ENCODE measurements around the gene ADORA2B. TPM values are rescaled to one million over a fixed set of nuclear protein-coding genes. Genes with fewer than 3 reads are reported as not detected.

Gene ADORA2B
- total and polyA plus RNA-seq, 2 of the 8 experiments (the other 6 are each of a cell fraction or from before 2014, with no cell fraction given), result 2.6 to 8.2 TPM

GRCh38 chr17:15929941-15930340 lies 15.0 kb upstream of the ADORA2B start:
- H2AFZ ChIP-seq (ENCODE audit: low read length), result no peak overlapping the region
- H4K20me1 ChIP-seq (replicated peaks in 1 of 2; ENCODE audit: control insufficient read depth in 1 of 2, insufficient read depth in 2 of 2, low read length in 2 of 2), result no peaks in the 10 kb centered on the region
- H3K9me3 ChIP-seq (ENCODE audit: insufficient read depth in 2 of 2, low read depth in 1 of 2, low read length in 1 of 2), result no peaks in the 10 kb centered on the region
- no peak overlapping the region for H3K56ac ChIP-seq (replicated peaks; ENCODE audit: insufficient read length, low read depth, low read length)
- H2BK15ac ChIP-seq (ENCODE audit: low read length), result no peak overlapping the region
- H3K4me1 ChIP-seq (replicated peaks in 1 of 4; ENCODE audit: control insufficient read depth in 3 of 4, insufficient read depth in 4 of 4, low read length in 3 of 4), result no peaks in the 10 kb centered on the region
- H3K9ac ChIP-seq (replicated peaks in 1 of 4; ENCODE audit: extremely low read depth in 1 of 4, low read depth in 3 of 4, low read length in 3 of 4), result no peak overlapping the region
- no peak overlapping the region for H3K4me3 ChIP-seq (ENCODE audit: extremely low read depth in 1 of 4, insufficient read depth in 2 of 4, low read depth in 3 of 4, low read length in 4 of 4)
- H2BK12ac ChIP-seq (ENCODE audit: low read depth, low read length), result no peak overlapping the region
- H3K4ac ChIP-seq (replicated peaks; ENCODE audit: insufficient read length, low read depth, low read length), result no peak overlapping the region
- no peaks in the 10 kb centered on the region; a peak in 1 of 7 replicates for H3K27me3 ChIP-seq (replicated peaks in 1 of 4; ENCODE audit: control insufficient read depth in 3 of 4, extremely low read depth in 1 of 4, insufficient read depth in 3 of 4, low read length in 3 of 4)
- H3K23ac ChIP-seq (ENCODE audit: insufficient read length), result no peak overlapping the region
- H2AK5ac ChIP-seq (ENCODE audit: low read depth, low read length), result no peak overlapping the region
- no peak overlapping the region for H3K14ac ChIP-seq (ENCODE audit: insufficient read length)
- H4K91ac ChIP-seq (replicated peaks; ENCODE audit: insufficient read length, low read length), result no peak overlapping the region
- WGBS, 2 experiments (ENCODE audit: extremely low coverage in 1 of 2, insufficient coverage in 1 of 2, insufficient read length in 1 of 2, insufficient replicate concordance in 2 of 2, low coverage in 1 of 2, low lambda C conversion rate in 2 of 2, missing lambda C conversion rate in 1 of 2), result 82% methylated on average over 4 of the region's 4 CpGs; no CpG with 5 or more reads in 1 of the 2 experiments
- no peak overlapping the region for H4K8ac ChIP-seq (ENCODE audit: extremely low read depth, insufficient read depth, low read length)
- no peaks in the 10 kb centered on the region for H3K79me2 ChIP-seq (ENCODE audit: control insufficient read depth in 1 of 2, insufficient read depth in 2 of 2, low read length in 2 of 2)
- H3K4me2 ChIP-seq (ENCODE audit: insufficient read depth in 1 of 2, low read depth in 2 of 2, low read length in 2 of 2), result no peak overlapping the region
- no peak overlapping the region for H4K5ac ChIP-seq (ENCODE audit: insufficient read length, low read depth, low read length)
- H3K23me2 ChIP-seq (ENCODE audit: low read depth, low read length), result no peaks in the 10 kb centered on the region; the same call in 1 of the 2 replicates
- TF ChIP-seq GABPA (IDR thresholded peaks at IDR 0.05; ENCODE audit: borderline replicate concordance, insufficient read depth, low read length), result no peak
- no peak for TF ChIP-seq SIRT6 (IDR thresholded peaks at IDR 0.05; ENCODE audit: low read length)
- FAIRE-seq, result no peak
- no peaks in the 10 kb centered on the region for H3K36me3 ChIP-seq (ENCODE audit: control insufficient read depth in 2 of 4, insufficient read depth in 4 of 4, low read length in 3 of 4)
- ChIA-PET POLR2A (ENCODE audit: partially characterized antibody) (no interaction called here), CTCF (ENCODE audit: partially characterized antibody) (no interaction called here)
- H3K18ac ChIP-seq (ENCODE audit: extremely low read depth, low read length), result no peak overlapping the region
- no peak overlapping the region for H2BK5ac ChIP-seq (ENCODE audit: low read depth, low read length)
- H3K27ac ChIP-seq (ENCODE audit: low read depth, low read length), result no peak overlapping the region
- DNase-seq (ENCODE audit: low read depth in 1 of 2, low spot score in 2 of 2), result no peak
- H3K79me1 ChIP-seq (ENCODE audit: low read depth, low read length), result no peaks in the 10 kb centered on the region
- no peak overlapping the region for H2BK120ac ChIP-seq (replicated peaks; ENCODE audit: low read depth, low read length)
- H2BK20ac ChIP-seq (ENCODE audit: low read length), result no peak overlapping the region
